ENCODE data around the gene ZC3H15.
"Not testable (repeated sequence)": the region's sequence is repeated elsewhere in the genome, so short reads cannot be mapped to it uniquely, and the experiment has no call there.

Gene ZC3H15

GRCh38 chr2:186493564-186494085, 7.6 kb downstream of the ZC3H15 start:
- no peak for DNase-seq

GRCh38 chr2:186496401-186496800, 10.3 kb downstream of the ZC3H15 start:
- no peak for DNase-seq

GRCh38 chr2:186497928-186498327, 11.9 kb downstream of the ZC3H15 start:
- DNase-seq = no peak

- no peak for DNase-seq
These were observed 12.8 kb downstream of the ZC3H15 start for GRCh38 chr2:186498834-186499233.

GRCh38 chr2:186503827-186504606, 18.0 kb downstream of the ZC3H15 start:
- DNase-seq = no peak

GRCh38 chr2:186508263-186508662, 22.2 kb downstream of the ZC3H15 start:
- DNase-seq = no peak

- DNase-seq = no peak
These were observed 29.3 kb downstream of the ZC3H15 start for GRCh38 chr2:186515376-186515775.

- no peak for DNase-seq
These were observed 30.3 kb downstream of the ZC3H15 start for GRCh38 chr2:186516396-186516795.

- DNase-seq = no peak
These were observed 31.0 kb downstream of the ZC3H15 start for GRCh38 chr2:186517090-186517489.

GRCh38 chr2:186518291-186518690, 32.2 kb downstream of the ZC3H15 start:
- no peak for DNase-seq

- no peak for DNase-seq
These were observed 32.9 kb downstream of the ZC3H15 start for GRCh38 chr2:186518945-186519344.

GRCh38 chr2:186521570-186522153, 35.6 kb downstream of the ZC3H15 start:
- DNase-seq = not testable (repeated sequence)

GRCh38 chr2:186522450-186522849, 36.4 kb downstream of the ZC3H15 start:
- no peak for DNase-seq

GRCh38 chr2:186523791-186524190, 37.7 kb downstream of the ZC3H15 start:
- DNase-seq = no peak

GRCh38 chr2:186526281-186526680, 40.2 kb downstream of the ZC3H15 start:
- no peak for DNase-seq

- DNase-seq = no peak
These were observed 44.3 kb downstream of the ZC3H15 start for GRCh38 chr2:186530314-186530713.

GRCh38 chr2:186531257-186531775, 45.3 kb downstream of the ZC3H15 start:
- no peak for DNase-seq

- DNase-seq = no peak
These were observed 46.8 kb downstream of the ZC3H15 start for GRCh38 chr2:186532891-186533290.

GRCh38 chr2:186533717-186534116, 47.7 kb downstream of the ZC3H15 start:
- DNase-seq = peak in 1 of 51 donors; percentile 1

GRCh38 chr2:186534406-186534805, 48.3 kb downstream of the ZC3H15 start:
- no peak for DNase-seq

- DNase-seq = no peak
These were observed 49.8 kb downstream of the ZC3H15 start for GRCh38 chr2:186535861-186536260.

- DNase-seq = no peak
These were observed 51.0 kb downstream of the ZC3H15 start for GRCh38 chr2:186537019-186537418.

- DNase-seq = no peak
These were observed 54.9 kb downstream of the ZC3H15 start for GRCh38 chr2:186540941-186541340.
